H1 (cell line): Measurements from ENCODE around the gene MIEN1. TPM values are rescaled to one million over a fixed set of nuclear protein-coding genes. Genes with fewer than 3 reads are reported as not detected.
A peak's percentile ranks its signal among the peaks of the same experiment; 100 is the strongest.

ENCODE experiments used
- CTCF ChIA-PET: fragments of 300-600 bp; sonication (Branson Sonifier 250); formaldehyde crosslinking; loops from one replicate; lab custom pipeline; 2021; ENCODE audit not compliant: partially characterized antibody; lab: Charles Lee
- POLR2A ChIA-PET: fragments of 300-600 bp; sonication (Branson Sonifier 250); formaldehyde crosslinking; loops from one replicate; lab custom pipeline; 2021; ENCODE audit warnings: inconsistent platforms; ENCODE audit not compliant: partially characterized antibody; lab: Charles Lee
- DNase-seq, 2 experiments: peaks; one replicate each; pipeline versions ENCODE4 v3.0.0 to v3.0.0-alpha.2; 2010 to 2022; ENCODE audit warnings: low spot score in 2 of 2, low read depth in 1 of 2, mixed read lengths in 1 of 2
- FAIRE-seq: peaks from 2 replicates; lab custom pipeline; 2011; peaks lifted over from hg19 to GRCh38; lab: Jason Lieb, UNC
- H2AFZ ChIP-seq: 2 replicates; pipeline ENCODE4 v1.8.1; 2012; ENCODE audit warnings: low read length, inconsistent platforms
- H2AK5ac ChIP-seq: 2 replicates; pipeline ENCODE4 v1.6.1; 2013; ENCODE audit warnings: low read depth, low read length
- H2BK120ac ChIP-seq: replicated peaks from 2 replicates; pipeline ENCODE3; 2013; ENCODE audit warnings: low read depth, low read length, inconsistent platforms
- H2BK12ac ChIP-seq: 2 replicates; pipeline ENCODE4 v1.6.1; 2013; ENCODE audit warnings: low read depth, low read length
- H2BK15ac ChIP-seq: 2 replicates; pipeline ENCODE4 v1.6.1; 2013; ENCODE audit warnings: low read length
- H2BK20ac ChIP-seq: 2 replicates; pipeline ENCODE4 v1.6.1; 2013; ENCODE audit warnings: low read length
- H2BK5ac ChIP-seq: 2 replicates; pipeline ENCODE4 v1.6.1; 2013; ENCODE audit warnings: low read depth, low read length
- H3K14ac ChIP-seq: 2 replicates; pipeline ENCODE4 v1.6.1; 2013; ENCODE audit warnings: inconsistent platforms; ENCODE audit not compliant: insufficient read length
- H3K18ac ChIP-seq: 2 replicates; pipeline ENCODE4 v1.6.1; 2013; ENCODE audit warnings: low read length; ENCODE audit errors: extremely low read depth
- H3K23ac ChIP-seq: 2 replicates; pipeline ENCODE4 v1.6.1; 2013; ENCODE audit warnings: inconsistent platforms; ENCODE audit not compliant: insufficient read length
- H3K23me2 ChIP-seq: 2 replicates; pipeline ENCODE4 v1.6.1; 2013; ENCODE audit warnings: low read depth, low read length
- H3K27ac ChIP-seq: 2 replicates; pipeline ENCODE4 v1.6.1; 2011; ENCODE audit warnings: low read depth, low read length, inconsistent platforms
- H3K27me3 ChIP-seq, 4 experiments: replicated peaks in 1 of 4; 1 replicate in 1 of 4; 2 replicates in 3 of 4; pipeline versions ENCODE4 v1.6.1 to v1.8.1; 2011 to 2013; ENCODE audit warnings: low read length in 3 of 4, mild to moderate bottlenecking in 3 of 4, inconsistent platforms in 2 of 4, mixed read lengths in 2 of 4, moderate library complexity in 1 of 4; ENCODE audit not compliant: control insufficient read depth in 3 of 4, insufficient read depth in 3 of 4; ENCODE audit errors: extremely low read depth in 1 of 4
- H3K36me3 ChIP-seq, 4 experiments: 2 replicates each; pipeline versions ENCODE4 v1.6.1 to v1.8.1; 2011 to 2013; ENCODE audit warnings: mild to moderate bottlenecking in 4 of 4, low read length in 3 of 4, moderate library complexity in 2 of 4, control low read depth in 1 of 4, inconsistent platforms in 1 of 4; ENCODE audit not compliant: insufficient read depth in 4 of 4, control insufficient read depth in 2 of 4
- H3K4ac ChIP-seq: replicated peaks from 2 replicates; pipeline ENCODE3; 2013; ENCODE audit warnings: low read length, low read depth, mixed read lengths, inconsistent platforms; ENCODE audit not compliant: insufficient read length
- H3K4me1 ChIP-seq, 4 experiments: replicated peaks in 1 of 4; 1 replicate in 1 of 4; 2 replicates in 3 of 4; pipeline versions ENCODE4 v1.6.1 to v1.8.1; 2011 to 2013; ENCODE audit warnings: low read length in 3 of 4, inconsistent platforms in 2 of 4, mixed read lengths in 1 of 4; ENCODE audit not compliant: insufficient read depth in 4 of 4, control insufficient read depth in 3 of 4
- H3K4me2 ChIP-seq, 2 experiments: 2 replicates each; pipeline versions ENCODE4 v1.6.1 to v1.8.1; 2011 to 2013; ENCODE audit warnings: low read depth in 2 of 2, low read length in 2 of 2, control low read depth in 1 of 2, inconsistent platforms in 1 of 2, mild to moderate bottlenecking in 1 of 2; ENCODE audit not compliant: insufficient read depth in 1 of 2
- H3K4me3 ChIP-seq, 4 experiments: fragments of 200-600, 300-600 bp in 1 of 4; sonication (generic), shearing (Covaris generic), sonication (Bioruptor Twin) in 1 of 4; 2 replicates each; pipeline versions ENCODE4 v1.5.1 to v1.8.1; 2011 to 2016; ENCODE audit warnings: low read length in 4 of 4, low read depth in 3 of 4, control low read depth in 2 of 4, inconsistent platforms in 2 of 4, mild to moderate bottlenecking in 2 of 4, mixed read lengths in 1 of 4, moderate library complexity in 1 of 4; ENCODE audit not compliant: insufficient read depth in 2 of 4; ENCODE audit errors: extremely low read depth in 1 of 4
- H3K56ac ChIP-seq: replicated peaks from 2 replicates; pipeline ENCODE3; 2013; ENCODE audit warnings: low read depth, mild to moderate bottlenecking, mixed read lengths, low read length, inconsistent platforms; ENCODE audit not compliant: insufficient read length
- H3K79me1 ChIP-seq: 2 replicates; pipeline ENCODE4 v1.6.1; 2013; ENCODE audit warnings: low read depth, low read length, control low read depth
- H3K79me2 ChIP-seq, 2 experiments: 2 replicates each; pipeline versions ENCODE4 v1.6.1 to v1.8.1; 2012 to 2013; ENCODE audit warnings: low read length in 2 of 2, mild to moderate bottlenecking in 2 of 2, inconsistent platforms in 1 of 2; ENCODE audit not compliant: insufficient read depth in 2 of 2, control insufficient read depth in 1 of 2
- H3K9ac ChIP-seq, 4 experiments: replicated peaks in 1 of 4; 1 replicate in 1 of 4; 2 replicates in 3 of 4; pipeline versions ENCODE4 v1.6.1 to v1.8.1; 2011 to 2013; ENCODE audit warnings: low read depth in 3 of 4, low read length in 3 of 4, control low read depth in 2 of 4, mild to moderate bottlenecking in 2 of 4, moderate library complexity in 2 of 4, inconsistent platforms in 1 of 4; ENCODE audit errors: extremely low read depth in 1 of 4
- H3K9me3 ChIP-seq, 2 experiments: 2 replicates each; pipeline versions ENCODE4 v1.6.1 to v1.8.1; 2012 to 2013; ENCODE audit warnings: mild to moderate bottlenecking in 2 of 2, moderate library complexity in 2 of 2, control low read depth in 1 of 2, inconsistent platforms in 1 of 2, low read depth in 1 of 2, low read length in 1 of 2, mixed read lengths in 1 of 2; ENCODE audit not compliant: insufficient read depth in 2 of 2
- H4K20me1 ChIP-seq, 2 experiments: replicated peaks in 1 of 2; 2 replicates each; pipeline versions ENCODE3 to v1.8.1; 2011 to 2013; ENCODE audit warnings: inconsistent platforms in 2 of 2, low read length in 2 of 2, mild to moderate bottlenecking in 1 of 2; ENCODE audit not compliant: insufficient read depth in 2 of 2, control insufficient read depth in 1 of 2
- H4K5ac ChIP-seq: 2 replicates; pipeline ENCODE4 v1.6.1; 2013; ENCODE audit warnings: low read length, low read depth, mixed read lengths, inconsistent platforms; ENCODE audit not compliant: insufficient read length
- H4K8ac ChIP-seq: 2 replicates; pipeline ENCODE4 v1.8.0; 2013; ENCODE audit warnings: mild to moderate bottlenecking, moderate library complexity, low read length, inconsistent platforms; ENCODE audit not compliant: insufficient read depth; ENCODE audit errors: extremely low read depth
- H4K91ac ChIP-seq: replicated peaks from 2 replicates; pipeline ENCODE3; 2013; ENCODE audit warnings: low read length, mixed read lengths, inconsistent platforms; ENCODE audit not compliant: insufficient read length
- HDAC2 ChIP-seq, 2 experiments: fragments of 300-600 bp in 1 of 2; sonication (generic) in 1 of 2; IDR thresholded peaks; 2 replicates each; pipeline ENCODE4 v1.6.1; 2011 to 2012; ENCODE audit warnings: low read depth in 2 of 2, low read length in 2 of 2, mild to moderate bottlenecking in 2 of 2, moderate library complexity in 2 of 2, borderline replicate concordance in 1 of 2, inconsistent platforms in 1 of 2
- KDM1A ChIP-seq: fragments of 200-600, 300-600 bp; sonication (generic); IDR thresholded peaks from 2 replicates; pipeline ENCODE4 v1.7.1; 2016; ENCODE audit warnings: mild to moderate bottlenecking, low read length, borderline replicate concordance
- MAFK ChIP-seq: IDR thresholded peaks from 2 replicates; pipeline ENCODE4 v1.6.1; 2012; ENCODE audit warnings: low read depth, mild to moderate bottlenecking, improper control_type of control experiment, low read length
- POLR2A ChIP-seq, 2 experiments: IDR thresholded peaks; 1 replicate in 1 of 2; 2 replicates in 1 of 2; pipeline ENCODE4 v1.6.1; 2011; ENCODE audit warnings: low read depth in 2 of 2, low read length in 2 of 2, mild to moderate bottlenecking in 2 of 2; ENCODE audit errors: control extremely low read depth in 1 of 2
- WGBS, 2 experiments: shearing (Covaris generic) in 1 of 2; methylation state at CpG; one replicate each; pipeline versions ENCODE4 v1.1.6 to v1.1.7; 2013 to 2015; ENCODE audit warnings: low lambda C conversion rate in 2 of 2, mixed read lengths in 2 of 2, inconsistent platforms in 1 of 2, low coverage in 1 of 2, missing lambda C conversion rate in 1 of 2; ENCODE audit not compliant: insufficient replicate concordance in 2 of 2, insufficient coverage in 1 of 2, insufficient read length in 1 of 2; ENCODE audit errors: extremely low coverage in 1 of 2, missing lambda C conversion rate in 1 of 2; 5-methylcytosine and 5-hydroxymethylcytosine counted together
- polyA plus RNA-seq, 7 experiments: library from polyadenylated mRNA; depleted of rRNA in 3 of 7; stranded (reverse) in 5 of 7; unstranded in 2 of 7; fragments of >200 nt in 5 of 7; fragments of 200-250 nt in 2 of 7; gene quantifications; 1 replicate in 5 of 7; 2 replicates in 1 of 7; 4 replicates in 1 of 7; pipeline versions ENCODE4 v1.2.1 to v1.2.3, GENCODE V29; 2011 to 2013; ENCODE audit warnings: missing spikeins in 2 of 7, mixed read lengths in 2 of 7
- total RNA-seq: library from RNA; stranded (reverse); fragmentation: NEBNext Ultra II Directional; extraction: Animal tissue kit (Norgen Biotek cat#: 25700); gene quantifications from 2 replicates; pipeline ENCODE4 v1.2.1, GENCODE V29; 2021

Gene MIEN1
- total and polyA plus RNA-seq, 2 of the 8 experiments (the other 6 are each of a cell fraction or from before 2014, with no cell fraction given): 29.6 to 54.9 TPM

DNA sequence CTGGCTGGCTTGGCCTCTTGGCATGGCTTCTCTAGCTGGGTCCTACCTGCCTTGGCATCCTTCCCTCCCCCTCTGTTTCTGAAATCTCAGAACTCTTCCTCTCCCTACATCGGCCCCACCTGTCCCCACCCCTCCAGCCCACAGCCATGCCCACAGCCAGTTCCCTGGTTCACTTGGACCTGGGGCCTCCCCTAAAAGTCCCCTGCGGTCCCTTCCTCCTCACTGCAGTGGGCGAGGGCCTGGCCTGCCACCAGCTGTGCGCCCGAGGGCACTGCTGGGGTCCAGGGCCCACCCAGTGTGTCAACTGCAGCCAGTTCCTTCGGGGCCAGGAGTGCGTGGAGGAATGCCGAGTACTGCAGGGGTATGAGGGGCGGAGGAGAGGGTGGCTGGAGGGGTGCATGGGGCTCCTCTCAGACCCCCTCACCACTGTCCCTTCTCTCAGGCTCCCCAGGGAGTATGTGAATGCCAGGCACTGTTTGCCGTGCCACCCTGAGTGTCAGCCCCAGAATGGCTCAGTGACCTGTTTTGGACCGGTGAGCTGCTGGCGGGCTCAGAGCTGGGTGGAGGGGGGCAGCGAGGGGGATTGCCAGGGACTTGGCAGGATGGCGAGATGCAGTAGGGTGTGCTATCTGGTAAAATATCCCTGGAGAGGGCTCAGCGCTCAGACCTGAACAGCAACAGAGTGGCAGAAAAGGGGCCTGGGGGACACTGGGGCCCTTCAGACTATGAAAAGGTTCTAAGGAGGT is 14.1 kb downstream of the MIEN1 start:
- Histone ChIP-seq H3K56ac (no peak overlapping the region), H2BK20ac (no peak overlapping the region), H4K20me1 (peaks cover 8 to 10% of the 10 kb centered on the region in 2 experiments), H3K27ac (0 out of 2 replicates have a peak overlapping the region, but pooled peaks have one; percentile 47), H3K4me2 (no peak overlapping the region), H3K4ac (no peak overlapping the region), H2BK120ac (no peak overlapping the region), H3K4me1 (no peaks in the 10 kb centered on the region), H2BK5ac (no peak overlapping the region; the same call in 1 of the 2 replicates), H3K4me3 (no peak overlapping the region), H2AFZ (no peak overlapping the region), H3K79me1 (no peaks in the 10 kb centered on the region), H3K23me2 (no peaks in the 10 kb centered on the region), H3K18ac (no peak overlapping the region), H4K8ac (no peak overlapping the region), H4K5ac (no peak overlapping the region), H3K36me3 (peaks cover 45 to 89% (median 72%) of the 10 kb centered on the region in 4 experiments), H3K9me3 (no peaks in the 10 kb centered on the region), H3K9ac (no peak overlapping the region), H2BK15ac (no peak overlapping the region), H2BK12ac (no peak overlapping the region), H4K91ac (no peak overlapping the region), H3K79me2 (peaks cover 0 to 4% of the 10 kb centered on the region in 2 experiments; a peak in 2 of 4 replicates), H3K27me3 (no peaks in the 10 kb centered on the region), H2AK5ac (no peak overlapping the region), H3K23ac (no peak overlapping the region), H3K14ac (no peak overlapping the region)
- no peak for FAIRE-seq
- DNase-seq: no peak
- ChIA-PET POLR2A (interaction anchor here (0.9 to 4.5 kb wide), 8 partner anchors 9 to 28 kb away, joined by 3 to 23 read pairs (median 4); partner anchors contain the start of genes ERBB2 and MIEN1), CTCF (interaction anchor here (0.8 to 2.7 kb wide), 6 partner anchors 10 to 95 kb away, joined by 3 to 13 read pairs (median 4); partner anchors contain the start of gene MIEN1)
- 96% methylated on average over 15 of the region's 15 CpGs; no CpG with 5 or more reads in 1 of the 2 experiments for WGBS, 2 experiments
- TF ChIP-seq KDM1A (no peak), HDAC2 (IDR thresholded peaks at IDR 0.05; ENCODE audit: borderline replicate concordance in 1 of 2, low read depth in 2 of 2, low read length in 2 of 2) (no peak), POLR2A (IDR thresholded peaks at IDR 0.05; ENCODE audit: control extremely low read depth in 1 of 2, low read depth in 2 of 2, low read length in 2 of 2) (no peak), MAFK (no peak)
